Measurements from ENCODE around the gene MZT2B. TPM values are rescaled to one million over a fixed set of nuclear protein-coding genes. Genes with fewer than 3 reads are reported as not detected.
"Not testable (repeated sequence)": the region's sequence is repeated elsewhere in the genome, so short reads cannot be mapped to it uniquely, and the experiment has no call there.

The MZT2B gene
- total and polyA plus RNA-seq, 2 of the 8 experiments (the other 6 are each of a cell fraction or from before 2014, with no cell fraction given), result 90.3 to 151 TPM

DNA sequence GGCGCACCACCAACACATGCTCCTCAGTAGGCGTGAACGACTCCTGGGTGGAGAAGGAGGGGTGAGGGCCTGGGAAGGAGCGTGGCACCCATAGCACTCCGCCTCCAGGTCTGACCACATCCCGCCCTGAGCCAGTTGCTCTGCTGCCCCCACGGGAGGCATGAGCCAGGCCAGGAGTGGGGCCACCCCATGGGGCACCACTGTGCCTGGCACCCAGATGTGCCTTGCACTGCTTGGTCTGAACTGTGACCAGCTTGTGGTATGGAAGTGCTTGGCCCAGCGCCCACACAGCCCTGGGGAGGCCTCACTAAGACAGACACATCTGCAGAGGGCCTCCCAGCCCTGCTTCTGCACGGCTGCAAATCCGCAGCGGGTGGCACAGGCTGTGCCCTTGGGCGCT lies 24.7 kb upstream of the MZT2B start:
- H2BK12ac ChIP-seq (ENCODE audit: low read depth, low read length); H3K4ac ChIP-seq (replicated peaks; ENCODE audit: insufficient read length, low read depth, low read length); H4K5ac ChIP-seq (ENCODE audit: insufficient read length, low read depth, low read length); H4K20me1 ChIP-seq (replicated peaks in 1 of 2; ENCODE audit: control insufficient read depth in 1 of 2, insufficient read depth in 2 of 2, low read length in 2 of 2); POLR2A ChIA-PET (ENCODE audit: partially characterized antibody); H3K27me3 ChIP-seq (replicated peaks in 1 of 4; ENCODE audit: control insufficient read depth in 3 of 4, extremely low read depth in 1 of 4, insufficient read depth in 3 of 4, low read length in 3 of 4); CTCF ChIA-PET (ENCODE audit: partially characterized antibody); H4K8ac ChIP-seq (ENCODE audit: extremely low read depth, insufficient read depth, low read length); H2BK15ac ChIP-seq (ENCODE audit: low read length); H3K4me3 ChIP-seq (ENCODE audit: extremely low read depth in 1 of 4, insufficient read depth in 2 of 4, low read depth in 3 of 4, low read length in 4 of 4); H2BK120ac ChIP-seq (replicated peaks; ENCODE audit: low read depth, low read length); H3K79me2 ChIP-seq (ENCODE audit: control insufficient read depth in 1 of 2, insufficient read depth in 2 of 2, low read length in 2 of 2); H4K91ac ChIP-seq (replicated peaks; ENCODE audit: insufficient read length, low read length); H2BK20ac ChIP-seq (ENCODE audit: low read length); H3K14ac ChIP-seq (ENCODE audit: insufficient read length); H3K4me2 ChIP-seq (ENCODE audit: insufficient read depth in 1 of 2, low read depth in 2 of 2, low read length in 2 of 2); H3K23ac ChIP-seq (ENCODE audit: insufficient read length); H3K9me3 ChIP-seq (ENCODE audit: insufficient read depth in 2 of 2, low read depth in 1 of 2, low read length in 1 of 2); H3K9ac ChIP-seq (replicated peaks in 1 of 4; ENCODE audit: extremely low read depth in 1 of 4, low read depth in 3 of 4, low read length in 3 of 4); H3K27ac ChIP-seq (ENCODE audit: low read depth, low read length); H2AK5ac ChIP-seq (ENCODE audit: low read depth, low read length); DNase-seq (ENCODE audit: low read depth in 1 of 2, low spot score in 2 of 2); H3K4me1 ChIP-seq (replicated peaks in 1 of 4; ENCODE audit: control insufficient read depth in 3 of 4, insufficient read depth in 4 of 4, low read length in 3 of 4); H2AFZ ChIP-seq (ENCODE audit: low read length); FAIRE-seq; H2BK5ac ChIP-seq (ENCODE audit: low read depth, low read length); H3K56ac ChIP-seq (replicated peaks; ENCODE audit: insufficient read length, low read depth, low read length); H3K18ac ChIP-seq (ENCODE audit: extremely low read depth, low read length); H3K79me1 ChIP-seq (ENCODE audit: low read depth, low read length); H3K23me2 ChIP-seq (ENCODE audit: low read depth, low read length): not testable (repeated sequence)
- peaks cover 3 to 27% (median 14%) of the 10 kb centered on the region in 4 experiments; a peak in 5 of 8 replicates for H3K36me3 ChIP-seq (ENCODE audit: control insufficient read depth in 2 of 4, insufficient read depth in 4 of 4, low read length in 3 of 4)
- 89% methylated on average over 9 of the region's 12 CpGs; no CpG with 5 or more reads in 1 of the 2 experiments for WGBS, 2 experiments (ENCODE audit: extremely low coverage in 1 of 2, insufficient coverage in 1 of 2, insufficient read length in 1 of 2, insufficient replicate concordance in 2 of 2, low coverage in 1 of 2, low lambda C conversion rate in 2 of 2, missing lambda C conversion rate in 1 of 2)

DNA sequence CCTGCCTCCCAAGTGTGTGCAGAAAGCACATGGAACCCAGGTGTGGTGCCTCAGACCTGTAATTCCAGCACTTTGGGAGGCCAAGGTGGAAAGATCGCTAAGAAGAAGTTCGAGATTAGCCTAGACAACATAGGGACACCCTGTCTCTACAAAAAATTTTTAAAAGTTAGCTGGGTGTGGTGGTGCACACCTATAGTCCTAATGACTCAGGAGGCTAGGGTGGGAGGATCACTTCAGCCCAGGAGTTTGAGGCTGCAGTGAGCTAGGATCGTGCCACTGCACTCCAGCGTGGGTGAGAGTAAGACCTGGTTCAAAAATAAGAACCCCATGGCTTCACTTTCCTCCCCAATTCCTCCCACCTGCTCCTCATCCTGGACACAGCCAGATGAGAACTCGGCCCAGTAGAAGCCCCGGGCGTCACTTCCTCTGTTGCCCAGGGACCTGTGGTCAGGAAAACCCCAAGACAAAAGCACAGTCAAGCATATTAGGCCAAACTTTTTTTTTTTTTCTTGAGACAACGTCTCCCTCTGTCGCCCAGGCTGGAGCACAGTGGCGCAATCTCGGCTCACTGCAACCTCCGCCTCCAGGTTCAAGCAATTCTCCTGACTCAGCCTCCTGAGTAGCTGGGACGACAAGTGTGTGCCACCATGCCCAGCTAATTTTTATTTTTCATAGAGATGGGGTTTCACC lies 24.1 kb upstream of the MZT2B start:
- 92% methylated on average over 13 of the region's 13 CpGs; no CpG with 5 or more reads in 1 of the 2 experiments for WGBS, 2 experiments (ENCODE audit: extremely low coverage in 1 of 2, insufficient coverage in 1 of 2, insufficient read length in 1 of 2, insufficient replicate concordance in 2 of 2, low coverage in 1 of 2, low lambda C conversion rate in 2 of 2, missing lambda C conversion rate in 1 of 2)
- H3K27me3 ChIP-seq (replicated peaks in 1 of 4; ENCODE audit: control insufficient read depth in 3 of 4, extremely low read depth in 1 of 4, insufficient read depth in 3 of 4, low read length in 3 of 4); POLR2A ChIA-PET (ENCODE audit: partially characterized antibody): not testable (repeated sequence)

More for the DNA sequence above, 24.1 kb upstream of the MZT2B start:
- H2BK12ac ChIP-seq (ENCODE audit: low read depth, low read length); H3K23me2 ChIP-seq (ENCODE audit: low read depth, low read length); H2AK5ac ChIP-seq (ENCODE audit: low read depth, low read length); CTCF ChIA-PET (ENCODE audit: partially characterized antibody); H2BK5ac ChIP-seq (ENCODE audit: low read depth, low read length); H3K4ac ChIP-seq (replicated peaks; ENCODE audit: insufficient read length, low read depth, low read length); H4K5ac ChIP-seq (ENCODE audit: insufficient read length, low read depth, low read length); H2AFZ ChIP-seq (ENCODE audit: low read length); H3K18ac ChIP-seq (ENCODE audit: extremely low read depth, low read length); H3K79me2 ChIP-seq (ENCODE audit: control insufficient read depth in 1 of 2, insufficient read depth in 2 of 2, low read length in 2 of 2); H3K79me1 ChIP-seq (ENCODE audit: low read depth, low read length); H3K4me3 ChIP-seq (ENCODE audit: extremely low read depth in 1 of 4, insufficient read depth in 2 of 4, low read depth in 3 of 4, low read length in 4 of 4); H3K23ac ChIP-seq (ENCODE audit: insufficient read length); H4K91ac ChIP-seq (replicated peaks; ENCODE audit: insufficient read length, low read length); H2BK15ac ChIP-seq (ENCODE audit: low read length); H3K9me3 ChIP-seq (ENCODE audit: insufficient read depth in 2 of 2, low read depth in 1 of 2, low read length in 1 of 2); H4K8ac ChIP-seq (ENCODE audit: extremely low read depth, insufficient read depth, low read length); FAIRE-seq; DNase-seq (ENCODE audit: low read depth in 1 of 2, low spot score in 2 of 2); H4K20me1 ChIP-seq (replicated peaks in 1 of 2; ENCODE audit: control insufficient read depth in 1 of 2, insufficient read depth in 2 of 2, low read length in 2 of 2); H2BK120ac ChIP-seq (replicated peaks; ENCODE audit: low read depth, low read length); H3K14ac ChIP-seq (ENCODE audit: insufficient read length); H3K56ac ChIP-seq (replicated peaks; ENCODE audit: insufficient read length, low read depth, low read length); H3K27ac ChIP-seq (ENCODE audit: low read depth, low read length); H3K9ac ChIP-seq (replicated peaks in 1 of 4; ENCODE audit: extremely low read depth in 1 of 4, low read depth in 3 of 4, low read length in 3 of 4); H2BK20ac ChIP-seq (ENCODE audit: low read length); H3K4me1 ChIP-seq (replicated peaks in 1 of 4; ENCODE audit: control insufficient read depth in 3 of 4, insufficient read depth in 4 of 4, low read length in 3 of 4); H3K4me2 ChIP-seq (ENCODE audit: insufficient read depth in 1 of 2, low read depth in 2 of 2, low read length in 2 of 2): not testable (repeated sequence)
- H3K36me3 ChIP-seq (ENCODE audit: control insufficient read depth in 2 of 4, insufficient read depth in 4 of 4, low read length in 3 of 4), result peaks cover 3 to 26% (median 12%) of the 10 kb centered on the region in 4 experiments; a peak in 7 of 8 replicates

All from H1 (cell line).